Glutamatergic neuron (in vitro differentiated cells): Measurements from ENCODE around the gene FARS2. TPM values are rescaled to one million over a fixed set of nuclear protein-coding genes. Genes with fewer than 3 reads are reported as not detected.

Source experiments
- DNase-seq: peaks from one replicate; pipeline ENCODE4 v3.0.0; 2022
- H3K27ac Mint-ChIP-seq: one replicate; pipeline ENCODE4 v1.8.0; 2020; ENCODE audit warnings: mild to moderate bottlenecking, mixed read lengths, inconsistent platforms; ENCODE audit not compliant: unreplicated experiment
- H3K27me3 Mint-ChIP-seq: one replicate; pipeline ENCODE4 v1.8.0; 2020; ENCODE audit warnings: mild to moderate bottlenecking, moderate library complexity, mixed read lengths, inconsistent platforms; ENCODE audit not compliant: unreplicated experiment
- H3K36me3 Mint-ChIP-seq: one replicate; pipeline ENCODE4 v1.8.0; 2020; ENCODE audit warnings: mild to moderate bottlenecking, mixed read lengths, inconsistent platforms; ENCODE audit not compliant: unreplicated experiment
- H3K4me1 Mint-ChIP-seq: one replicate; pipeline ENCODE4 v1.8.0; 2020; ENCODE audit warnings: mild to moderate bottlenecking, low read depth, mixed read lengths, inconsistent platforms; ENCODE audit not compliant: unreplicated experiment
- H3K4me3 Mint-ChIP-seq: one replicate; pipeline ENCODE4 v1.8.0; 2020; ENCODE audit warnings: mild to moderate bottlenecking, mixed read lengths, inconsistent platforms; ENCODE audit not compliant: unreplicated experiment
- H3K9me3 Mint-ChIP-seq: one replicate; pipeline ENCODE4 v1.8.0; 2020; ENCODE audit warnings: mild to moderate bottlenecking, moderate library complexity, mixed read lengths, inconsistent platforms; ENCODE audit not compliant: unreplicated experiment
- total RNA-seq: library from RNA; stranded (reverse); fragmentation: NEBNext Ultra II Directional; extraction: Animal tissue kit (Norgen Biotek cat#: 25700); gene quantifications from one replicate; pipeline ENCODE4 v1.2.1, GENCODE V29; 2021; ENCODE audit not compliant: unreplicated experiment
- TF ChIP-seq, protein P1 (sequence below): fragments of 200-600 bp; sonication (generic); IDR thresholded peaks from one replicate; pipeline ENCODE4 v1.5.0; 2021; ENCODE audit not compliant: partially characterized antibody, unreplicated experiment

The FARS2 gene
- total RNA-seq, 1 donor from 2014 or later = 14.2 TPM

DNA sequence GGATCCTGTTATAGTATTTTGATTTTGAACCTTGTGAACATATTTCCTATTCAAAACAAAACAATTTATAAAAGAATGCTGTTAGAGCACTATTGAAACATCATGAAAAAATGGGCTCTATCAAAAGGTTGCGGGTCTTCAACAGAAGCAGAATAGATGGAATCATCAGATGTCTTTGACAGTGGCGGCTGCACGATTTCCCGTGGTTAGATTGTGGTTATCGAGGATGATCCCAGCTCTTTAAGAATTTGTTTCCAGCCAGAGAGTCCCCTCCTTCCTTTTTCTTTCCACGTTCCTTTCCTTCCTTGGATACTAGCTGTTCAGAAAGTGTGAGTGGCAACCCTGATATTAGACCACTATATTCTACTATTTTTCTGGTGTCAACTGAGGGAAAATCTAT lies 163.4 kb downstream of the FARS2 start:
- H3K36me3 Mint-ChIP-seq = peaks cover 6% of the 10 kb centered on the region
- TF ChIP-seq, protein P1, sequence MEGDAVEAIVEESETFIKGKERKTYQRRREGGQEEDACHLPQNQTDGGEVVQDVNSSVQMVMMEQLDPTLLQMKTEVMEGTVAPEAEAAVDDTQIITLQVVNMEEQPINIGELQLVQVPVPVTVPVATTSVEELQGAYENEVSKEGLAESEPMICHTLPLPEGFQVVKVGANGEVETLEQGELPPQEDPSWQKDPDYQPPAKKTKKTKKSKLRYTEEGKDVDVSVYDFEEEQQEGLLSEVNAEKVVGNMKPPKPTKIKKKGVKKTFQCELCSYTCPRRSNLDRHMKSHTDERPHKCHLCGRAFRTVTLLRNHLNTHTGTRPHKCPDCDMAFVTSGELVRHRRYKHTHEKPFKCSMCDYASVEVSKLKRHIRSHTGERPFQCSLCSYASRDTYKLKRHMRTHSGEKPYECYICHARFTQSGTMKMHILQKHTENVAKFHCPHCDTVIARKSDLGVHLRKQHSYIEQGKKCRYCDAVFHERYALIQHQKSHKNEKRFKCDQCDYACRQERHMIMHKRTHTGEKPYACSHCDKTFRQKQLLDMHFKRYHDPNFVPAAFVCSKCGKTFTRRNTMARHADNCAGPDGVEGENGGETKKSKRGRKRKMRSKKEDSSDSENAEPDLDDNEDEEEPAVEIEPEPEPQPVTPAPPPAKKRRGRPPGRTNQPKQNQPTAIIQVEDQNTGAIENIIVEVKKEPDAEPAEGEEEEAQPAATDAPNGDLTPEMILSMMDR = no peak

DNA sequence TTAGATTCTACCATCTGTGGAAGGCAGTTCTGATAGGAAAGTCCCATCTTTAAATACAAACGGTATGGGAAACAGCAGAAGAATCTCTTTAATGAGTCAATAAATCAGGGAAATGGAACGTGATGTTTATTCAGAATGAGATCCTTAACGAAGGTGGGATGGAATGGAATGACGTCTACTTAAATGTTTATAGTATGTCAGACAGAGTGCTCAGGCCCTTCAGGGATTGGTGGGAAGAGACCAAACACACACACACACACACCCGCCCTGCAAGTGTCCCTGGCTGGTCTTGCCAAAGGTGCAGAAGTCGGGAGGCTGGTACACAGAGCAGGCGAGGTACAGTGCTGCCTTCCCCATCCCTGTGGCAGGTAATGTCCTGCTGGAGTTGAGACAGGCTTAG lies 164.0 kb downstream of the FARS2 start:
- Mint-ChIP-seq H3K9me3 (peaks cover 4% of the 10 kb centered on the region), H3K4me1 (peaks cover 10% of the 10 kb centered on the region), H3K27ac (no peak overlapping the region), H3K27me3 (peaks cover 1% of the 10 kb centered on the region), H3K36me3 (peaks cover 1% of the 10 kb centered on the region), H3K4me3 (no peak overlapping the region)
- DNase-seq = no peak
- TF ChIP-seq, protein P1 = no peak

More for the DNA sequence above, 163.4 kb downstream of the FARS2 start:
- Mint-ChIP-seq H3K9me3 (peaks cover 4% of the 10 kb centered on the region), H3K4me3 (no peak overlapping the region), H3K27ac (no peak overlapping the region), H3K27me3 (peaks cover 1% of the 10 kb centered on the region), H3K4me1 (peaks cover 10% of the 10 kb centered on the region)
- no peak for DNase-seq

GRCh38 chr6:5425797-5426196 lies 164.5 kb downstream of the FARS2 start:
- DNase-seq = no peak
- no peak overlapping the region for H3K4me3 Mint-ChIP-seq
- H3K9me3 Mint-ChIP-seq = peaks cover 4% of the 10 kb centered on the region
- H3K27me3 Mint-ChIP-seq = peaks cover 1% of the 10 kb centered on the region
- TF ChIP-seq, protein P1 = no peak
- no peak overlapping the region for H3K27ac Mint-ChIP-seq
- peaks cover 10% of the 10 kb centered on the region for H3K4me1 Mint-ChIP-seq
- no peaks in the 10 kb centered on the region for H3K36me3 Mint-ChIP-seq

GRCh38 chr6:5427586-5427985 lies 166.3 kb downstream of the FARS2 start:
- peaks cover 9% of the 10 kb centered on the region for H3K4me1 Mint-ChIP-seq
- TF ChIP-seq, protein P1 = no peak
- peaks cover 1% of the 10 kb centered on the region for H3K27me3 Mint-ChIP-seq
- H3K27ac Mint-ChIP-seq = no peak overlapping the region
- no peak overlapping the region for H3K4me3 Mint-ChIP-seq
- no peaks in the 10 kb centered on the region for H3K9me3 Mint-ChIP-seq
- DNase-seq = no peak
- H3K36me3 Mint-ChIP-seq = no peaks in the 10 kb centered on the region

GRCh38 chr6:5433324-5433723 lies 172.0 kb downstream of the FARS2 start:
- Mint-ChIP-seq H3K9me3 (peaks cover 6% of the 10 kb centered on the region), H3K36me3 (peaks cover 10% of the 10 kb centered on the region), H3K4me1 (peaks cover 3% of the 10 kb centered on the region), H3K27me3 (no peaks in the 10 kb centered on the region), H3K4me3 (no peak overlapping the region), H3K27ac (no peak overlapping the region)
- no peak for DNase-seq
- TF ChIP-seq, protein P1 = no peak
